PC-9 (cell line): Measurements from ENCODE around the gene KIAA1958. TPM values are rescaled to one million over a fixed set of nuclear protein-coding genes. Genes with fewer than 3 reads are reported as not detected.

ENCODE experiments used
- BruUV-seq: library from RNA; stranded (reverse); fragments of 400-500 nt; replicated peaks from 2 replicates; lab custom pipeline; 2021; lab: Mats Ljungman, UMichigan
- CTCF ChIA-PET: fragments of 300-600 bp; sonication (Branson Sonifier 250); formaldehyde crosslinking; loops from one replicate; lab custom pipeline; 2022; ENCODE audit warnings: antibody characterized with exemption; lab: Charles Lee
- POLR2A ChIA-PET: fragments of 300-600 bp; sonication (Branson Sonifier 250); formaldehyde crosslinking; loops from one replicate; lab custom pipeline; 2022; ENCODE audit warnings: antibody characterized with exemption; ENCODE audit not compliant: unreplicated experiment; lab: Charles Lee
- DNase-seq, 2 experiments: peaks; one replicate each; pipeline versions ENCODE4 v3.0.0 to v3.0.0-alpha.2; 2015 to 2022; ENCODE audit warnings: mixed read lengths in 1 of 2
- H2AFZ ChIP-seq: fragments of 200-600 bp; sonication (generic); 2 replicates; pipeline ENCODE4 v1.8.1; 2017; ENCODE audit warnings: antibody characterized with exemption
- H3F3A ChIP-seq: fragments of 200-600 bp; sonication (generic); 2 replicates; pipeline ENCODE4 v1.8.1; 2017; ENCODE audit warnings: antibody characterized with exemption, mild to moderate bottlenecking, low read depth; ENCODE audit not compliant: insufficient read depth
- H3K27ac ChIP-seq: fragments of 200-600 bp; sonication (generic); 2 replicates; pipeline ENCODE4 v1.6.1; 2016; ENCODE audit warnings: mixed run types
- H3K27me3 ChIP-seq: fragments of 200-600 bp; sonication (generic); 2 replicates; pipeline ENCODE4 v1.6.1; 2016; ENCODE audit warnings: low read depth, mixed run types; ENCODE audit not compliant: insufficient read depth
- H3K36me3 ChIP-seq: fragments of 200-600 bp; sonication (generic); 2 replicates; pipeline ENCODE4 v1.6.1; 2016; ENCODE audit warnings: low read depth, mixed run types
- H3K4me1 ChIP-seq: fragments of 200-600 bp; sonication (generic); replicated peaks from 2 replicates; pipeline ENCODE4 v1.6.1; 2016; ENCODE audit warnings: mixed run types; ENCODE audit not compliant: insufficient read depth
- H3K4me2 ChIP-seq: fragments of 200-600 bp; sonication (generic); 2 replicates; pipeline ENCODE4 v1.6.1; 2017; ENCODE audit warnings: mixed run types
- H3K4me3 ChIP-seq: fragments of 200-600 bp; sonication (generic); 2 replicates; pipeline ENCODE4 v1.6.1; 2016; ENCODE audit warnings: mixed run types
- H3K79me2 ChIP-seq: fragments of 200-600 bp; sonication (generic); 2 replicates; pipeline ENCODE4 v1.6.1; 2017; ENCODE audit warnings: low read depth, mixed run types
- H3K9me2 ChIP-seq: fragments of 200-600 bp; sonication (generic); 2 replicates; pipeline ENCODE4 v1.8.1; 2017; ENCODE audit warnings: mild to moderate bottlenecking; ENCODE audit not compliant: insufficient read depth
- H3K9me3 ChIP-seq: fragments of 200-600 bp; sonication (generic); 2 replicates; pipeline ENCODE4 v1.8.1; 2016; ENCODE audit warnings: low read depth; ENCODE audit not compliant: insufficient read depth
- H4K20me1 ChIP-seq: fragments of 200-600 bp; sonication (generic); 2 replicates; pipeline ENCODE4 v1.8.1; 2017; ENCODE audit not compliant: insufficient read depth
- EZH2 ChIP-seq: fragments of 200-600 bp; sonication (generic); IDR thresholded peaks from 2 replicates; pipeline ENCODE4 v1.8.0; 2017; ENCODE audit warnings: antibody characterized with exemption, low read depth
- intact Hi-C: fragments of 100-400 bp; cut with micrococcal nuclease; formaldehyde crosslinking; loops from one replicate; pipeline ENCODE4 v1.10.0; 2022; ENCODE audit not compliant: unreplicated experiment
- total RNA-seq: library from RNA; stranded (reverse); gene quantifications from 2 replicates; pipeline ENCODE4 v1.2.3, GENCODE V29; 2021
- TF ChIP-seq, protein P1 (sequence below): fragments of 200-600 bp; sonication (generic); conservative IDR thresholded peaks from 2 replicates; pipeline ENCODE4 v1.6.1; 2017; ENCODE audit warnings: mixed run types, antibody characterized with exemption, mild to moderate bottlenecking, moderate library complexity

The KIAA1958 gene
- total RNA-seq, 1 experiment from 2014 or later = 19.5 TPM

DNA sequence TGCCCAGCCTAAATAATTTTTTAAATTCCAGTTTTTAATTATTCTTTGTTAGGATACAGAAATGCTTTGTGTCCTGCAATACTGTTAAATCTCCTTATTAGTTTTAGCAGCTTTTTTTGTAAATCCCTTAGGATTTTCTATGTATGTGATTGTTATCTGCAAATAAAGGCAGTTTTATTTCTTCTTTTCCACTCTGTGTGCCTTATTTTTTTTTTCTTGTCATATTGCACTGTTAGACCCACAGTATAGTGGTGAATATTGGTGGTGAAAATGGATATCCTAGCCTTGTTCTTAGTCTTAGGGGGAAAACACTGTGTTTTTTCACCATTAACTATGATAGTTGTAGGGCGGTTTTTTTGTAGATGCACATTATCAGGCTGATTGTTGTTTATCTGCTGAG lies 11.3 kb upstream of the KIAA1958 start:
- H3K36me3 ChIP-seq = peaks cover 9% of the 10 kb centered on the region
- no peak overlapping the region for H3K4me2 ChIP-seq
- H3K4me1 ChIP-seq = no peaks in the 10 kb centered on the region
- no TSS peak for BruUV-seq
- no peak for TF ChIP-seq EZH2
- TF ChIP-seq, protein P1, sequence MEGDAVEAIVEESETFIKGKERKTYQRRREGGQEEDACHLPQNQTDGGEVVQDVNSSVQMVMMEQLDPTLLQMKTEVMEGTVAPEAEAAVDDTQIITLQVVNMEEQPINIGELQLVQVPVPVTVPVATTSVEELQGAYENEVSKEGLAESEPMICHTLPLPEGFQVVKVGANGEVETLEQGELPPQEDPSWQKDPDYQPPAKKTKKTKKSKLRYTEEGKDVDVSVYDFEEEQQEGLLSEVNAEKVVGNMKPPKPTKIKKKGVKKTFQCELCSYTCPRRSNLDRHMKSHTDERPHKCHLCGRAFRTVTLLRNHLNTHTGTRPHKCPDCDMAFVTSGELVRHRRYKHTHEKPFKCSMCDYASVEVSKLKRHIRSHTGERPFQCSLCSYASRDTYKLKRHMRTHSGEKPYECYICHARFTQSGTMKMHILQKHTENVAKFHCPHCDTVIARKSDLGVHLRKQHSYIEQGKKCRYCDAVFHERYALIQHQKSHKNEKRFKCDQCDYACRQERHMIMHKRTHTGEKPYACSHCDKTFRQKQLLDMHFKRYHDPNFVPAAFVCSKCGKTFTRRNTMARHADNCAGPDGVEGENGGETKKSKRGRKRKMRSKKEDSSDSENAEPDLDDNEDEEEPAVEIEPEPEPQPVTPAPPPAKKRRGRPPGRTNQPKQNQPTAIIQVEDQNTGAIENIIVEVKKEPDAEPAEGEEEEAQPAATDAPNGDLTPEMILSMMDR = no peak
- DNase-seq = no peak
- no peaks in the 10 kb centered on the region for H4K20me1 ChIP-seq
- H3F3A ChIP-seq = no peaks in the 10 kb centered on the region; the same call in 1 of the 2 replicates
- intact Hi-C loops = no loop called here
- no peak overlapping the region for H2AFZ ChIP-seq
- no peaks in the 10 kb centered on the region for H3K9me2 ChIP-seq
- POLR2A ChIA-PET = no interaction called here
- no peaks in the 10 kb centered on the region for H3K79me2 ChIP-seq
- no peaks in the 10 kb centered on the region for H3K9me3 ChIP-seq
- H3K4me3 ChIP-seq = no peak overlapping the region
- no peak overlapping the region for H3K27ac ChIP-seq
- CTCF ChIA-PET = no interaction called here
- no peaks in the 10 kb centered on the region for H3K27me3 ChIP-seq

GRCh38 chr9:112477330-112477729 lies 9.3 kb upstream of the KIAA1958 start:
- no peaks in the 10 kb centered on the region for H3K9me3 ChIP-seq
- no peaks in the 10 kb centered on the region for H3K36me3 ChIP-seq
- H2AFZ ChIP-seq = no peak overlapping the region
- no TSS peak for BruUV-seq
- DNase-seq = no peak
- no peak overlapping the region for H3K4me2 ChIP-seq
- no peak overlapping the region for H3K4me3 ChIP-seq
- no peak overlapping the region for H3K27ac ChIP-seq
- H3F3A ChIP-seq = no peaks in the 10 kb centered on the region; the same call in none of the 2 replicates
- TF ChIP-seq, protein P1 = no peak
- TF ChIP-seq EZH2 = no peak
- ChIA-PET POLR2A (interaction anchor here (0.7 kb wide), 1 partner anchor 230 kb away, joined by 14 read pairs; no protein-coding TSS in a partner anchor), CTCF (no interaction called here)
- no peaks in the 10 kb centered on the region for H3K9me2 ChIP-seq
- no peaks in the 10 kb centered on the region for H4K20me1 ChIP-seq
- intact Hi-C loops = no loop called here
- H3K4me1 ChIP-seq = no peaks in the 10 kb centered on the region
- no peaks in the 10 kb centered on the region for H3K79me2 ChIP-seq
- H3K27me3 ChIP-seq = no peaks in the 10 kb centered on the region

GRCh38 chr9:112479221-112479620 lies 7.4 kb upstream of the KIAA1958 start:
- no peak for DNase-seq
- H3K9me2 ChIP-seq = no peaks in the 10 kb centered on the region
- H3K9me3 ChIP-seq = no peaks in the 10 kb centered on the region
- H3K4me3 ChIP-seq = no peak overlapping the region
- H3K27ac ChIP-seq = no peak overlapping the region
- no peaks in the 10 kb centered on the region for H3K27me3 ChIP-seq
- H3K4me1 ChIP-seq = no peaks in the 10 kb centered on the region
- H3K36me3 ChIP-seq = no peaks in the 10 kb centered on the region
- no peaks in the 10 kb centered on the region for H4K20me1 ChIP-seq
- ChIA-PET CTCF (no interaction called here), POLR2A (no interaction called here)
- H3F3A ChIP-seq = no peaks in the 10 kb centered on the region; the same call in 1 of the 2 replicates
- no peak overlapping the region for H2AFZ ChIP-seq
- intact Hi-C loops = no loop called here
- no TSS peak for BruUV-seq
- no peak overlapping the region for H3K4me2 ChIP-seq
- TF ChIP-seq, protein P1 = no peak
- no peak for TF ChIP-seq EZH2
- H3K79me2 ChIP-seq = no peaks in the 10 kb centered on the region
